Measurements from ENCODE around the gene FAM107B.

FAM107B gene

GRCh38 chr10:14478604-14479003 lies 296.1 kb downstream of the FAM107B start:
- DNase-seq = no peak

- DNase-seq = no peak
Measured at GRCh38 chr10:14478201-14478600, 296.5 kb downstream of the FAM107B start.

GRCh38 chr10:14477408-14477710 lies 297.3 kb downstream of the FAM107B start:
- DNase-seq = no peak

- DNase-seq = no peak
Measured at GRCh38 chr10:14476641-14477407, 297.9 kb downstream of the FAM107B start.

- DNase-seq = no peak
Measured at GRCh38 chr10:14476006-14476405, 298.7 kb downstream of the FAM107B start.

GRCh38 chr10:14474656-14475055 lies 300.0 kb downstream of the FAM107B start:
- no peak for DNase-seq

GRCh38 chr10:14470920-14471319 lies 303.8 kb downstream of the FAM107B start:
- no peak for DNase-seq

GRCh38 chr10:14468726-14469125 lies 306.0 kb downstream of the FAM107B start:
- DNase-seq = no peak
